Measurements from ENCODE around the gene IL19.

Gene IL19

GRCh38 chr1:206766251-206766856 is 4.2 kb upstream of the IL19 start:
- Histone ChIP-seq H4K20me1 (ENCODE audit: insufficient read depth, low read length) (no peaks in the 10 kb centered on the region), H3K4me2 (ENCODE audit: low read length) (no peak overlapping the region), H3K27me3 (ENCODE audit: insufficient read depth, low read length) (0 out of 2 replicates have a peak, but pooled peaks cover 3% of the 10 kb centered on the region), H3K27ac (ENCODE audit: low read depth, low read length, poor library complexity, severe bottlenecking) (no peak overlapping the region), H3K36me3 (ENCODE audit: insufficient read depth, low read length) (no peaks in the 10 kb centered on the region), H2AFZ (ENCODE audit: low read length) (no peak overlapping the region), H3K9me3 (ENCODE audit: low read length) (no peaks in the 10 kb centered on the region), H3K9ac (ENCODE audit: low read length) (no peak overlapping the region), H3K4me1 (ENCODE audit: insufficient read depth, low read length, severe bottlenecking) (peaks cover 4% of the 10 kb centered on the region), H3K79me2 (ENCODE audit: insufficient read depth, low read length) (no peaks in the 10 kb centered on the region), H3K4me3 (ENCODE audit: low read depth, low read length, poor library complexity, severe bottlenecking) (no peak overlapping the region), H3F3A (ENCODE audit: insufficient read depth, low read length) (no peaks in the 10 kb centered on the region), H3K9me2 (ENCODE audit: low read depth, low read length) (no peaks in the 10 kb centered on the region)
- TF ChIP-seq EZH2 (IDR thresholded peaks at IDR 0.05; ENCODE audit: borderline replicate concordance, low read length) (no peak), CTCF (IDR thresholded peaks at IDR 0.05; ENCODE audit: low read length) (no peak)

- Histone ChIP-seq H3K27ac (ENCODE audit: low read depth, low read length, poor library complexity, severe bottlenecking) (no peak overlapping the region), H3K4me1 (ENCODE audit: insufficient read depth, low read length, severe bottlenecking) (peaks cover 11% of the 10 kb centered on the region), H2AFZ (ENCODE audit: low read length) (no peak overlapping the region), H4K20me1 (ENCODE audit: insufficient read depth, low read length) (no peaks in the 10 kb centered on the region), H3K4me2 (ENCODE audit: low read length) (no peak overlapping the region), H3K79me2 (ENCODE audit: insufficient read depth, low read length) (no peaks in the 10 kb centered on the region), H3K9ac (ENCODE audit: low read length) (no peak overlapping the region), H3F3A (ENCODE audit: insufficient read depth, low read length) (no peaks in the 10 kb centered on the region), H3K4me3 (ENCODE audit: low read depth, low read length, poor library complexity, severe bottlenecking) (no peak overlapping the region), H3K9me2 (ENCODE audit: low read depth, low read length) (no peaks in the 10 kb centered on the region), H3K9me3 (ENCODE audit: low read length) (no peaks in the 10 kb centered on the region), H3K27me3 (ENCODE audit: insufficient read depth, low read length) (0 out of 2 replicates have a peak, but pooled peaks cover 3% of the 10 kb centered on the region), H3K36me3 (ENCODE audit: insufficient read depth, low read length) (no peaks in the 10 kb centered on the region)
- no peak for TF ChIP-seq EZH2 (IDR thresholded peaks at IDR 0.05; ENCODE audit: borderline replicate concordance, low read length)
- TF ChIP-seq CTCF (IDR thresholded peaks at IDR 0.05; ENCODE audit: low read length): no peak
Measured at GRCh38 chr1:206768472-206769303, 1.9 kb upstream of the IL19 start.

- no peaks in the 10 kb centered on the region for H3F3A ChIP-seq (ENCODE audit: insufficient read depth, low read length)
- H2AFZ ChIP-seq (ENCODE audit: low read length): no peak overlapping the region
- H3K4me3 ChIP-seq (ENCODE audit: low read depth, low read length, poor library complexity, severe bottlenecking): no peak overlapping the region
- 0 out of 2 replicates have a peak, but pooled peaks cover 3% of the 10 kb centered on the region for H3K27me3 ChIP-seq (ENCODE audit: insufficient read depth, low read length)
- peaks cover 11% of the 10 kb centered on the region for H3K4me1 ChIP-seq (ENCODE audit: insufficient read depth, low read length, severe bottlenecking)
- no peak overlapping the region for H3K4me2 ChIP-seq (ENCODE audit: low read length)
- H3K36me3 ChIP-seq (ENCODE audit: insufficient read depth, low read length): no peaks in the 10 kb centered on the region
- no peaks in the 10 kb centered on the region for H3K9me2 ChIP-seq (ENCODE audit: low read depth, low read length)
- no peaks in the 10 kb centered on the region for H3K9me3 ChIP-seq (ENCODE audit: low read length)
- H4K20me1 ChIP-seq (ENCODE audit: insufficient read depth, low read length): no peaks in the 10 kb centered on the region
- H3K27ac ChIP-seq (ENCODE audit: low read depth, low read length, poor library complexity, severe bottlenecking): no peak overlapping the region
- no peak for TF ChIP-seq EZH2 (IDR thresholded peaks at IDR 0.05; ENCODE audit: borderline replicate concordance, low read length)
- no peak for TF ChIP-seq CTCF (IDR thresholded peaks at IDR 0.05; ENCODE audit: low read length)
- H3K9ac ChIP-seq (ENCODE audit: low read length): no peak overlapping the region
- H3K79me2 ChIP-seq (ENCODE audit: insufficient read depth, low read length): no peaks in the 10 kb centered on the region
Measured at GRCh38 chr1:206769304-206769731, 1.3 kb upstream of the IL19 start.
